Keratinocyte (primary cell): ENCODE measurements around the gene HSD11B1L. TPM values are rescaled to one million over a fixed set of nuclear protein-coding genes. Genes with fewer than 3 reads are reported as not detected.
"Not testable (repeated sequence)": the region's sequence is repeated elsewhere in the genome, so short reads cannot be mapped to it uniquely, and the experiment has no call there.

Experiments used
- DNase-seq: peaks from one replicate; pipeline ENCODE4 v3.0.0-alpha.2; 2011; ENCODE audit warnings: low read depth, missing footprints, low spot score
- FAIRE-seq: peaks from 2 replicates; lab custom pipeline; 2011; peaks lifted over from hg19 to GRCh38; lab: Jason Lieb, UNC
- H2AFZ ChIP-seq: 2 replicates; pipeline ENCODE4 v1.6.0; 2012; ENCODE audit warnings: low read length, control low read depth, inconsistent platforms; ENCODE audit not compliant: control insufficient read depth
- H3K27ac ChIP-seq: 2 replicates; pipeline ENCODE4 v1.5.1; 2011; ENCODE audit warnings: low read length; ENCODE audit not compliant: control insufficient read depth, insufficient read depth
- H3K27me3 ChIP-seq: 3 replicates; pipeline ENCODE4 v1.6.0; 2011; ENCODE audit warnings: low read length; ENCODE audit not compliant: control insufficient read depth, insufficient read depth; ENCODE audit errors: extremely low read depth
- H3K36me3 ChIP-seq, 2 experiments: 2 replicates in 1 of 2; 3 replicates in 1 of 2; pipeline ENCODE4 v1.5.1; 2011; ENCODE audit warnings: low read length in 2 of 2, mild to moderate bottlenecking in 1 of 2; ENCODE audit not compliant: control insufficient read depth in 2 of 2, insufficient read depth in 2 of 2; ENCODE audit errors: extremely low read depth in 1 of 2
- H3K4me1 ChIP-seq: 3 replicates; pipeline ENCODE4 v1.5.1; 2011; ENCODE audit warnings: low read length; ENCODE audit not compliant: control insufficient read depth, insufficient read depth; ENCODE audit errors: extremely low read depth
- H3K4me2 ChIP-seq: 3 replicates; pipeline ENCODE4 v1.6.0; 2011; ENCODE audit warnings: low read depth, low read length; ENCODE audit not compliant: control insufficient read depth, insufficient read depth; ENCODE audit errors: extremely low read depth
- H3K4me3 ChIP-seq, 3 experiments: fragments of 200-600 bp in 1 of 3; sonication (generic) in 1 of 3; 2 replicates in 2 of 3; 3 replicates in 1 of 3; pipeline ENCODE4 v1.5.1; 2011 to 2016; ENCODE audit warnings: low read length in 3 of 3, mild to moderate bottlenecking in 3 of 3, control low read depth in 2 of 3, inconsistent platforms in 1 of 3, low read depth in 1 of 3, mixed read lengths in 1 of 3, mixed run types in 1 of 3, moderate library complexity in 1 of 3; ENCODE audit not compliant: control insufficient read depth in 2 of 3, insufficient read depth in 2 of 3; ENCODE audit errors: extremely low read depth in 1 of 3
- H3K79me2 ChIP-seq: 2 replicates; pipeline ENCODE4 v1.6.0; 2012; ENCODE audit warnings: low read length; ENCODE audit not compliant: control insufficient read depth, insufficient read depth
- H3K9ac ChIP-seq: 3 replicates; pipeline ENCODE4 v1.6.0; 2011; ENCODE audit warnings: low read length; ENCODE audit not compliant: control insufficient read depth, insufficient read depth; ENCODE audit errors: extremely low read depth
- H3K9me1 ChIP-seq: 3 replicates; pipeline ENCODE4 v1.6.0; 2011; ENCODE audit warnings: low read length; ENCODE audit not compliant: control insufficient read depth, insufficient read depth; ENCODE audit errors: extremely low read depth
- H3K9me3 ChIP-seq: 2 replicates; pipeline ENCODE4 v1.5.1; 2012; ENCODE audit warnings: low read depth, low read length; ENCODE audit not compliant: control insufficient read depth
- H4K20me1 ChIP-seq: 3 replicates; pipeline ENCODE4 v1.6.0; 2011; ENCODE audit warnings: low read length; ENCODE audit not compliant: control insufficient read depth, insufficient read depth; ENCODE audit errors: extremely low read depth
- CTCF ChIP-seq, 3 experiments: IDR thresholded peaks in 1 of 3; conservative IDR thresholded peaks in 1 of 3; optimal IDR thresholded peaks in 1 of 3; 2 replicates in 2 of 3; 3 replicates in 1 of 3; pipeline versions ENCODE3 to v1.5.1; 2011; ENCODE audit warnings: low read length in 3 of 3, mild to moderate bottlenecking in 3 of 3, moderate library complexity in 2 of 3, control low read depth in 1 of 3, inconsistent platforms in 1 of 3; ENCODE audit not compliant: insufficient read depth in 2 of 3; ENCODE audit errors: extremely low read depth in 1 of 3
- EZH2 ChIP-seq: IDR thresholded peaks from one replicate; pipeline ENCODE4 v1.6.1; 2012; ENCODE audit warnings: inconsistent platforms, mild to moderate bottlenecking, low read length, moderate library complexity
- dilution Hi-C: fragments of 300-500 bp; cut with MboI; formaldehyde crosslinking; loops from one replicate; pipeline ENCODE4 v1.7.0; 2020; ENCODE audit warnings: low sequenced_read_pairs; ENCODE audit not compliant: extremely low pct_ligation_motif_present
- polyA plus RNA-seq, 5 experiments: library from polyadenylated mRNA; depleted of rRNA in 3 of 5; stranded (reverse) in 3 of 5; stranded (forward) in 1 of 5; unstranded in 1 of 5; fragments of >200 nt; gene quantifications; 1 replicate in 1 of 5; 2 replicates in 3 of 5; 3 replicates in 1 of 5; pipeline versions ENCODE4 v1.2.1 to v1.2.3, GENCODE V29; 2011 to 2012; ENCODE audit warnings: missing spikeins in 2 of 5, low read depth in 1 of 5, low replicate concordance in 1 of 5

Gene HSD11B1L
- polyA plus RNA-seq, 1 donor (not counting 4 experiments of a cell fraction or from before 2014, with no cell fraction given) = 3.7 TPM

- Histone ChIP-seq H3K9ac (peak within 1 kb of the TSS; percentile 99), H3K36me3 (peaks cover 3 to 15% of the 10 kb centered on the region in 2 experiments), H3K27ac (peak within 1 kb of the TSS; percentile 96), H3K4me2 (peak within 1 kb of the TSS; percentile 92), H3K9me3 (no peaks in the 10 kb centered on the region), H3K27me3 (no peaks in the 10 kb centered on the region), H3K79me2 (peaks cover 42% of the 10 kb centered on the region), H3K4me1 (peaks cover 19% of the 10 kb centered on the region), H2AFZ (peak within 1 kb of the TSS; percentile 100), H3K9me1 (no peaks in the 10 kb centered on the region), H4K20me1 (peaks cover 5% of the 10 kb centered on the region), H3K4me3 (peak within 1 kb of the TSS; percentile 91 to 99 (median 93))
- peak; percentile 74 for FAIRE-seq
- TF ChIP-seq CTCF (optimal IDR thresholded peaks at IDR 0.05 in 1 of 3, IDR thresholded peaks at IDR 0.05 in 1 of 3, conservative IDR thresholded peaks at IDR 0.05 in 1 of 3; ENCODE audit: extremely low read depth in 1 of 3, insufficient read depth in 2 of 3, low read length in 3 of 3) (peak; percentile 90 to 99 (median 98)), EZH2 (no peak)
- dilution Hi-C loops = no loop called here
- peak; percentile 84 for DNase-seq
These were observed 39.3 kb downstream of the HSD11B1L start, which contains the start of the genes CATSPERD and LONP1 for GRCh38 chr19:5719961-5720790. Gene CATSPERD, plus strand, starts transcription at chr19:5720637. Its CDS starts 101 bp downstream, at chr19:5720738. Gene LONP1, minus strand, starts transcription at chr19:5720146. Its CDS starts 14 bp downstream, at chr19:5720132.

- FAIRE-seq (no peak), DNase-seq (no peak)
- dilution Hi-C loops = no loop called here
- no peak overlapping the region for H3K9ac ChIP-seq
- no peak for TF ChIP-seq EZH2
- no peak for TF ChIP-seq CTCF (optimal IDR thresholded peaks at IDR 0.05 in 1 of 3, IDR thresholded peaks at IDR 0.05 in 1 of 3, conservative IDR thresholded peaks at IDR 0.05 in 1 of 3; ENCODE audit: extremely low read depth in 1 of 3, insufficient read depth in 2 of 3, low read length in 3 of 3)
- H3K79me2 ChIP-seq = no peaks in the 10 kb centered on the region
- H3K4me2 ChIP-seq = no peak overlapping the region
- no peaks in the 10 kb centered on the region for H3K4me1 ChIP-seq
- no peak overlapping the region for H3K27ac ChIP-seq
- H3K36me3 ChIP-seq = no peaks in the 10 kb centered on the region
- H2AFZ ChIP-seq = no peak overlapping the region
- H4K20me1 ChIP-seq = no peaks in the 10 kb centered on the region
- no peak overlapping the region for H3K4me3 ChIP-seq
- H3K9me3 ChIP-seq = no peaks in the 10 kb centered on the region
- H3K27me3 ChIP-seq = no peaks in the 10 kb centered on the region
- H3K9me1 ChIP-seq = no peaks in the 10 kb centered on the region
These were observed 46.7 kb downstream of the HSD11B1L start for GRCh38 chr19:5727453-5728050.

GRCh38 chr19:5733172-5733571 lies 52.3 kb downstream of the HSD11B1L start:
- H4K20me1 ChIP-seq, H3K79me2 ChIP-seq, dilution Hi-C loops, H3K9me3 ChIP-seq, H3K4me3 ChIP-seq, H3K27ac ChIP-seq, H3K27me3 ChIP-seq, H3K4me2 ChIP-seq, FAIRE-seq, H3K4me1 ChIP-seq, H3K9ac ChIP-seq, H2AFZ ChIP-seq, DNase-seq, H3K36me3 ChIP-seq, H3K9me1 ChIP-seq: not testable (repeated sequence)
